Upper lobe of left lung (tissue), 4 donors: ENCODE measurements around the gene TMEM209.

Experiments
- CTCF ChIP-seq, 6 experiments: fragments of 450-650 bp in 4 of 6; fragments of 200-600 bp in 2 of 6; sonication (generic) in 2 of 6; IDR thresholded peaks; one replicate each; pipeline ENCODE4 v1.5.1; 2016 to 2019; ENCODE audit warnings: antibody characterized with exemption in 6 of 6
- EP300 ChIP-seq, 4 donors: sonication (generic); formaldehyde crosslinking; IDR thresholded peaks; one replicate each; pipeline ENCODE4 v1.5.1; 2017; ENCODE audit warnings: antibody characterized with exemption in 4 of 4, control low read depth in 2 of 4
- POLR2A ChIP-seq, 4 donors: fragments of 450-650 bp; IDR thresholded peaks; one replicate each; pipeline ENCODE4 v1.5.1; 2016 to 2017; ENCODE audit warnings: antibody characterized with exemption in 4 of 4, mild to moderate bottlenecking in 2 of 4

- TF ChIP-seq CTCF (IDR thresholded peaks at IDR 0.05) = no peak
- peak in 2 of 4 donors; percentile 74 to 82 for TF ChIP-seq POLR2A (IDR thresholded peaks at IDR 0.05)
- no peak for TF ChIP-seq EP300 (IDR thresholded peaks at IDR 0.05)
Observed at GRCh38 chr7:130205084-130205947, at the start of gene TMEM209.
